KMS-11 (cell line): ENCODE results near the gene DLGAP1.

ENCODE experiments used
- H2AFZ ChIP-seq: fragments of 200-600 bp; sonication (generic); 2 replicates; pipeline ENCODE4 v1.6.1; 2016; ENCODE audit warnings: antibody characterized with exemption, mixed run types, low read depth
- H3K27ac ChIP-seq: fragments of 200-600 bp; sonication (generic); 2 replicates; pipeline ENCODE4 v1.6.1; 2016; ENCODE audit warnings: mild to moderate bottlenecking, mixed run types
- H3K27me3 ChIP-seq: fragments of 200-600 bp; sonication (generic); 2 replicates; pipeline ENCODE4 v1.6.1; 2017; ENCODE audit warnings: mild to moderate bottlenecking, low read depth, mixed run types, moderate library complexity; ENCODE audit not compliant: insufficient read depth
- H3K36me3 ChIP-seq: fragments of 200-600 bp; sonication (generic); 2 replicates; pipeline ENCODE4 v1.6.1; 2017; ENCODE audit warnings: mild to moderate bottlenecking, mixed run types; ENCODE audit not compliant: insufficient read depth
- H3K4me1 ChIP-seq: fragments of 200-600 bp; sonication (generic); 2 replicates; pipeline ENCODE4 v1.6.1; 2016; ENCODE audit warnings: mild to moderate bottlenecking, low read depth, mixed run types; ENCODE audit not compliant: poor library complexity, severe bottlenecking
- H3K4me2 ChIP-seq: fragments of 200-600 bp; sonication (generic); 2 replicates; pipeline ENCODE4 v1.7.0; 2016; ENCODE audit warnings: mild to moderate bottlenecking, mixed run types
- H3K4me3 ChIP-seq: fragments of 200-600 bp; sonication (generic); IDR thresholded peaks from 2 replicates; pipeline ENCODE4 v1.6.1; 2017; ENCODE audit warnings: low read depth, low read length, mixed read lengths; ENCODE audit not compliant: insufficient read depth
- H3K79me2 ChIP-seq: fragments of 200-600 bp; sonication (generic); 2 replicates; pipeline ENCODE4 v1.6.1; 2016; ENCODE audit warnings: low read depth, mixed run types; ENCODE audit not compliant: insufficient read depth
- H3K9ac ChIP-seq: fragments of 200-600 bp; sonication (generic); 2 replicates; pipeline ENCODE4 v1.6.1; 2016; ENCODE audit warnings: mild to moderate bottlenecking, mixed run types
- H4K20me1 ChIP-seq: fragments of 200-600 bp; sonication (generic); 2 replicates; pipeline ENCODE4 v1.6.1; 2016; ENCODE audit warnings: mild to moderate bottlenecking, mixed run types; ENCODE audit not compliant: insufficient read depth
- TF ChIP-seq, protein P1 (sequence below): fragments of 200-600 bp; sonication (generic); conservative IDR thresholded peaks from 2 replicates; pipeline ENCODE4 v1.6.1; 2017; ENCODE audit warnings: low read depth, mild to moderate bottlenecking, antibody characterized with exemption, low read length, moderate library complexity, mixed read lengths

DLGAP1 gene

DNA sequence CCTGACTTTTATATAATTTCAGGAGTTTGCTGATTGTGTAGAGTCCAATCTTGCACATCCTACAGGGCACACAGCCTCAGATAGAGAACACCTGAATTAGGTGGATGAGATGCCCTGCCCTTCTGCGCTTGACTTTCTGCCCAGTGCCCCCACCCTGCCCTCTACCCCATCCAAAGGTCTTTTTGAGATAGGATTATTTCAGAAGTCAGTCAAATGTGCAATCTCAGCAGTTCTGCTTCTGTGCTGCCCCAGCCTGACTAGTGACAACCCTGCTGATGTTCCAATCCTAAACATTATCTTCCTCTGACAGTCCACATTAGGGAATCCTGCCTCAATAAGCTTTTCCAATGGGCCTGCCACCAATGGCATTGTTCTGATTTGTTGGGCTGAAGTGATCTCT, 593.6 kb downstream of the DLGAP1 start:
- TF ChIP-seq, protein P1, sequence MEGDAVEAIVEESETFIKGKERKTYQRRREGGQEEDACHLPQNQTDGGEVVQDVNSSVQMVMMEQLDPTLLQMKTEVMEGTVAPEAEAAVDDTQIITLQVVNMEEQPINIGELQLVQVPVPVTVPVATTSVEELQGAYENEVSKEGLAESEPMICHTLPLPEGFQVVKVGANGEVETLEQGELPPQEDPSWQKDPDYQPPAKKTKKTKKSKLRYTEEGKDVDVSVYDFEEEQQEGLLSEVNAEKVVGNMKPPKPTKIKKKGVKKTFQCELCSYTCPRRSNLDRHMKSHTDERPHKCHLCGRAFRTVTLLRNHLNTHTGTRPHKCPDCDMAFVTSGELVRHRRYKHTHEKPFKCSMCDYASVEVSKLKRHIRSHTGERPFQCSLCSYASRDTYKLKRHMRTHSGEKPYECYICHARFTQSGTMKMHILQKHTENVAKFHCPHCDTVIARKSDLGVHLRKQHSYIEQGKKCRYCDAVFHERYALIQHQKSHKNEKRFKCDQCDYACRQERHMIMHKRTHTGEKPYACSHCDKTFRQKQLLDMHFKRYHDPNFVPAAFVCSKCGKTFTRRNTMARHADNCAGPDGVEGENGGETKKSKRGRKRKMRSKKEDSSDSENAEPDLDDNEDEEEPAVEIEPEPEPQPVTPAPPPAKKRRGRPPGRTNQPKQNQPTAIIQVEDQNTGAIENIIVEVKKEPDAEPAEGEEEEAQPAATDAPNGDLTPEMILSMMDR: no peak
- Histone ChIP-seq H3K79me2 (no peaks in the 10 kb centered on the region), H3K4me2 (no peak overlapping the region), H3K4me3 (no peak overlapping the region), H3K9ac (no peak overlapping the region), H3K36me3 (no peaks in the 10 kb centered on the region), H3K27me3 (no peaks in the 10 kb centered on the region), H3K27ac (no peak overlapping the region), H2AFZ (no peak overlapping the region), H3K4me1 (no peaks in the 10 kb centered on the region), H4K20me1 (no peaks in the 10 kb centered on the region)

DNA sequence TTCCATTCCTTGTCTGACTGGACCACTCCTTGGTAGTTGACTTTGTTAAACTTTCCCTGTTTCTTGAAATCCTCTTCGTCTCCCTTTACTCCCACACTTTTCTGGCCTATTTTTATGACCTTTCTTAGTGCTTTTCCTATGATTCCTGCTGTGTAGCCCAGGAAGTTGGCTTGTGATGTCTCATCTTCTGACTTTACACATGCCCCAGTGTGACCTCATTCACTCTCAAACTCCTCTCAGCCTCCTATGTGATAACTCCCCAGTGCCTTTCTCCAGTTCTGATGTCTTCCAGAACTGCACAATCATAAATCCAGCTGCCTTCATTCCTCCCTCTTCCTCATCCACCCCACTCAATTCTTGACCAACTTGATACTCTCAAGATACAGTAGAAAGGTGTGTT, 597.6 kb downstream of the DLGAP1 start:
- no peaks in the 10 kb centered on the region for H3K4me1 ChIP-seq
- no peak overlapping the region for H3K4me3 ChIP-seq
- no peaks in the 10 kb centered on the region for H3K27me3 ChIP-seq
- TF ChIP-seq, protein P1: no peak
- no peak overlapping the region for H3K27ac ChIP-seq
- H3K4me2 ChIP-seq: no peak overlapping the region
- no peaks in the 10 kb centered on the region for H4K20me1 ChIP-seq
- H3K9ac ChIP-seq: no peak overlapping the region
- no peaks in the 10 kb centered on the region for H3K36me3 ChIP-seq
- H2AFZ ChIP-seq: no peak overlapping the region
- no peaks in the 10 kb centered on the region for H3K79me2 ChIP-seq

DNA sequence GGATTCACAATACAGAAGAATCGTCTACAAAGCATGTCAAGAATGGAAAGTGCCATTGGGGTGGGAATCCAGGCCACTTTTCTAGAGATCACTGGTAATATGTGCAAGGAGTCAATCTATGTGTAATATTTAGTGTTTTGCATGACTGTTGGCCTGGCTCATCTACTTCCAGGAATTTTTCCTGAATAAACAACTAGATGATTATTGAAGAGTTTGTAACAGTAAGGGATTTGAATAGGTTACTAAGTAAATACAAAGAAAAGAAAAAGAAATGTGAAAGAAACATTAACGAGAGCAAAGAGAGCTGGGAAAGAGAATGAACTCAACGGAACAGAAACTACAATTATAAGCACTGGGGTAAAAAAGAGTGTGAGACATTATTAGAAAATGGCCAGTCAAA, 599.1 kb downstream of the DLGAP1 start:
- Histone ChIP-seq H3K4me2 (no peak overlapping the region), H3K79me2 (no peaks in the 10 kb centered on the region), H3K27me3 (no peaks in the 10 kb centered on the region), H2AFZ (no peak overlapping the region), H3K36me3 (no peaks in the 10 kb centered on the region), H3K4me3 (no peak overlapping the region), H3K9ac (no peak overlapping the region), H4K20me1 (no peaks in the 10 kb centered on the region), H3K4me1 (no peaks in the 10 kb centered on the region), H3K27ac (no peak overlapping the region)
- TF ChIP-seq, protein P1: no peak

DNA sequence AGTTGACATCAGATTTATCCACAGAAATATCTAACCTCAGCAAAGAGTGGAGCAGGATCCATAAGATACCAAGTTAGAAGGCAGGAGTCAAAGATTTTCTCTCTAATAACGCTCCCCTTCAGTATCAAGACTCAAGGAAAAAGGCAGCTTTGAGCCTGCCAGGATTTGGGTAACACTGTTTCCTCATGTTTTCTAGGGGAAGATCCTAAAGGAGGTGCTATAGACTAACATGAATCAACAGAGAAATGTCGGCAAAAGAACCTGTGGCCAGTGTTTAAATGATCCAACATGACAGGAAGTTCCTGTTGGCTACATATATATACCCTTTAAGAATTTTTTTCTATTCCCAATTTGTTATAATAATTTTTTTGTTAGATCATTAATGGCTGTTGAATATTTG, 602.8 kb downstream of the DLGAP1 start:
- H3K27me3 ChIP-seq: no peaks in the 10 kb centered on the region
- no peaks in the 10 kb centered on the region for H3K36me3 ChIP-seq
- H3K4me3 ChIP-seq: no peak overlapping the region
- no peak overlapping the region for H2AFZ ChIP-seq
- TF ChIP-seq, protein P1: no peak
- H3K27ac ChIP-seq: no peak overlapping the region
- H3K9ac ChIP-seq: no peak overlapping the region
- H3K4me1 ChIP-seq: no peaks in the 10 kb centered on the region
- no peaks in the 10 kb centered on the region for H4K20me1 ChIP-seq
- no peak overlapping the region for H3K4me2 ChIP-seq
- H3K79me2 ChIP-seq: no peaks in the 10 kb centered on the region
